ENCODE measurements around the gene TCEAL1.

Gene TCEAL1

DNA sequence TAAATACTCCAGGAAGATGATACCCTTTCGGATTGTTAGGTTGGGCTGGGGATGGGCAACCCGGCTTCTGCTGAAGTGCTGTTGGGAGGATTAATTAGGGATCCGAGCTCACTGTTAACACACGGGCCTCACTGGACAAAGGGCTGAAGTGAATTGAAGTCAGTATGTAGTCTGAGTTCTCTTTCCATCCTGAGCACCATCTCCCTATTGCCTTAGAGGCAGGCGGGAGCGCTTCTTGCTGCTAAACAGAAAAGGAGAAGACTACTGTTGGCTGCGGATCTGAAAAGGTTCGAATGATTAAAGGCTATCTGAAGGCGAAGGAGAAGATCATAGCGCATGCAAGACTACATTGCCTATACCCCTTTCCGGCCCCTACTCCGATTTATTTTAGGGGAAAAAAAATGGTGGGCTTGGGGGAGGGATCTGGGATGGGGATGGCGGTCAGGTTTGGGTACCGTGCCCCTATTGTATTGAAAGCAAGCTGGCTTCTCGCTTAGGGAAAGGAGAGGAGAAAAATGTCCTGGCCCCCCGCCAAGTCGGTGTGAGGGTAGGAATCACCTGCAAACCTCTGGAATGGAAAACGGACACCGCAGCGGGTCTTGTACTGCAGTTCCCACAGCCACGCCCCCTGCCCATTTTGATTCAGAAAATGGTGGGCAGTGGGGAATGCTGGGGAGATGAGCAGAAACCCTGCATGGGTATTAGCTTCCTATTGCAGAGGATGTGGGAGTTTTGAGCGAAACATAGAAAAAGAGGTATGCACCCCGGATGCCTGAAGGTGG is 35.4 kb downstream of the TCEAL1 start:
- Histone ChIP-seq H3K4me3 (ENCODE audit: low read length) (no peak overlapping the region), H3K27me3 (replicated peaks; ENCODE audit: control insufficient read depth, insufficient read depth, low read length) (peaks cover 5% of the 10 kb centered on the region), H3K9ac (ENCODE audit: low read length) (no peak overlapping the region), H3K36me3 (ENCODE audit: control insufficient read depth, insufficient read depth, low read length, severe bottlenecking) (no peaks in the 10 kb centered on the region), H3K9me3 (ENCODE audit: control insufficient read depth, low read length) (peaks cover 3% of the 10 kb centered on the region), H3K4me1 (ENCODE audit: control insufficient read depth, insufficient read depth, low read length) (no peaks in the 10 kb centered on the region)
- DNase-seq (ENCODE audit: low read depth): no peak

GRCh38 chrX:103666202-103667107 is 37.7 kb downstream of the TCEAL1 start:
- H3K9me3 ChIP-seq (ENCODE audit: control insufficient read depth, low read length): no peaks in the 10 kb centered on the region
- H3K36me3 ChIP-seq (ENCODE audit: control insufficient read depth, insufficient read depth, low read length, severe bottlenecking): no peaks in the 10 kb centered on the region
- no peak overlapping the region for H3K4me3 ChIP-seq (ENCODE audit: low read length)
- DNase-seq (ENCODE audit: low read depth): no peak
- H3K4me1 ChIP-seq (ENCODE audit: control insufficient read depth, insufficient read depth, low read length): no peaks in the 10 kb centered on the region
- H3K27me3 ChIP-seq (replicated peaks; ENCODE audit: control insufficient read depth, insufficient read depth, low read length): peaks cover 5% of the 10 kb centered on the region
- no peak overlapping the region for H3K9ac ChIP-seq (ENCODE audit: low read length)

- Histone ChIP-seq H3K9ac (ENCODE audit: low read length) (no peak overlapping the region), H3K27me3 (replicated peaks; ENCODE audit: control insufficient read depth, insufficient read depth, low read length) (peaks cover 3% of the 10 kb centered on the region), H3K9me3 (ENCODE audit: control insufficient read depth, low read length) (no peaks in the 10 kb centered on the region), H3K4me3 (ENCODE audit: low read length) (no peak overlapping the region), H3K36me3 (ENCODE audit: control insufficient read depth, insufficient read depth, low read length, severe bottlenecking) (peaks cover 2% of the 10 kb centered on the region), H3K4me1 (ENCODE audit: control insufficient read depth, insufficient read depth, low read length) (no peaks in the 10 kb centered on the region)
- DNase-seq (ENCODE audit: low read depth): no peak
Measured at GRCh38 chrX:103669745-103670144, 41.0 kb downstream of the TCEAL1 start.

GRCh38 chrX:103674531-103675454 is 46.0 kb downstream of the TCEAL1 start:
- Histone ChIP-seq H3K9me3 (ENCODE audit: control insufficient read depth, low read length) (no peaks in the 10 kb centered on the region), H3K36me3 (ENCODE audit: control insufficient read depth, insufficient read depth, low read length, severe bottlenecking) (peaks cover 52% of the 10 kb centered on the region), H3K27me3 (replicated peaks; ENCODE audit: control insufficient read depth, insufficient read depth, low read length) (peaks cover 10% of the 10 kb centered on the region), H3K4me3 (ENCODE audit: low read length) (no peak overlapping the region), H3K4me1 (ENCODE audit: control insufficient read depth, insufficient read depth, low read length) (no peaks in the 10 kb centered on the region), H3K9ac (ENCODE audit: low read length) (no peak overlapping the region)
- no peak for DNase-seq (ENCODE audit: low read depth)

DNA sequence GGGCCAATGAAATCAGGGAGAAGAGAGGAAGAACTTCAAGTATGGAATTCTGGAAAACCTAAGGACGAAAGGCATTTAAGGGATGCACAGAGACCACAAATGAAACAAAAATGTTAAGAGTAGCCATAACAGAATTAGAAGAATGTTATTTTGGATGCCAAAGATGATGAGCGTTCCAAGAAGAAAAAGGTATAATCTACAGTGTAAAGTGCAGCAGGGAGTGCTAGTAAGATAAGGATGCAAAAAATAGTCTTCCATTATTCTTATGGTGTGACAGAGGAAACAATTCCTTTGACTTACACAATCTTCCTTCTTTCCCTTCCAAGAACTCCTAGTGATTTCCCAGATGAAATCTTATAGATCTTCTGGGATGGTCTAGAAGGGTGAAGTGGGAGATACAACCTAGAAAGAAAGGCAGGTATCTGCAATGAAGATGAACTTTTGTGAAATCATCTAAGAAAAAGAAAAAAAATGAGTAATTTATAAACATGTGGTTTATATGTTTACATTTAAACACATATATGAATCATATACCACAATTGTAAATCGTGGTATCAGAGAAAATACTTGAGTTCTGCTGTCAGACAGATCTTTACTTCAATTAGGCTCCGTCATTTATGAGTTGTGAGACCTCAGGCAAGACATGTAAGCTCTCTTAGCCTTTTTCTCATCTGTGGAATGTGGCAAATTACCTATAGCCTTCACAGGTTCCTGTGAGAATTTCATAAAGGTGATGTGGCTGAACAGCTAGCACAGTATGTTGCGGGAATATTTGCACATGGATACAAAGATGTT is 49.6 kb downstream of the TCEAL1 start:
- H3K9me3 ChIP-seq (ENCODE audit: control insufficient read depth, low read length): no peaks in the 10 kb centered on the region
- H3K9ac ChIP-seq (ENCODE audit: low read length): peak overlapping the region; percentile 47
- DNase-seq (ENCODE audit: low read depth): no peak
- H3K36me3 ChIP-seq (ENCODE audit: control insufficient read depth, insufficient read depth, low read length, severe bottlenecking): peaks cover 83% of the 10 kb centered on the region
- peaks cover 6% of the 10 kb centered on the region for H3K27me3 ChIP-seq (replicated peaks; ENCODE audit: control insufficient read depth, insufficient read depth, low read length)
- H3K4me3 ChIP-seq (ENCODE audit: low read length): no peak overlapping the region
- H3K4me1 ChIP-seq (ENCODE audit: control insufficient read depth, insufficient read depth, low read length): peaks cover 21% of the 10 kb centered on the region

All from adipocyte (in vitro differentiated cells).